GM23338 (cell line): ENCODE measurements around the gene SIRPD.
"Not testable (repeated sequence)": the region's sequence is repeated elsewhere in the genome, so short reads cannot be mapped to it uniquely, and the experiment has no call there.

ENCODE experiments used
- CREB1 ChIP-seq: fragments of 250-450 bp; sonication (Bioruptor Pico); IDR thresholded peaks from 2 replicates; pipeline ENCODE4 v1.5.0; 2020; ENCODE audit warnings: low read depth, mild to moderate bottlenecking, moderate library complexity
- EZH2 ChIP-seq: fragments of 200-600 bp; sonication (generic); IDR thresholded peaks from one replicate; pipeline ENCODE4 v1.8.0; 2017; ENCODE audit warnings: antibody characterized with exemption, mild to moderate bottlenecking, low read depth; ENCODE audit not compliant: unreplicated experiment
- EZH2phosphoT487 ChIP-seq: fragments of 200-600 bp; sonication (generic); IDR thresholded peaks from one replicate; pipeline ENCODE4 v1.8.1; 2018; ENCODE audit warnings: antibody characterized with exemption; ENCODE audit not compliant: unreplicated experiment
- JUNB ChIP-seq: IDR thresholded peaks from one replicate; pipeline ENCODE4 v1.6.1; 2016; ENCODE audit warnings: antibody characterized with exemption; ENCODE audit not compliant: unreplicated experiment
- NANOG ChIP-seq: IDR thresholded peaks from 2 replicates; pipeline ENCODE4 v1.6.1; 2016; ENCODE audit warnings: antibody characterized with exemption, borderline replicate concordance
- POLR2AphosphoS5 ChIP-seq: IDR thresholded peaks from 2 replicates; pipeline ENCODE4 v1.6.1; 2016; ENCODE audit warnings: antibody characterized with exemption, low read depth
- STAT1 ChIP-seq: IDR thresholded peaks from one replicate; pipeline ENCODE4 v1.6.1; 2016; ENCODE audit warnings: antibody characterized with exemption; ENCODE audit not compliant: unreplicated experiment
- ZNF331 ChIP-seq: fragments of 250-450 bp; sonication (Bioruptor Pico); IDR thresholded peaks from 2 replicates; pipeline ENCODE4 v1.5.0; 2020; ENCODE audit warnings: low read depth, mild to moderate bottlenecking, moderate library complexity
- TF ChIP-seq, protein P1 (sequence below): IDR thresholded peaks from one replicate; pipeline ENCODE4 v1.6.1; 2018; ENCODE audit warnings: antibody characterized with exemption; ENCODE audit not compliant: unreplicated experiment
- TF ChIP-seq, protein P2 (sequence below), 2 experiments: fragments of 200-600 bp in 1 of 2; sonication (generic) in 1 of 2; conservative IDR thresholded peaks; 2 replicates each; pipeline versions ENCODE4 v1.5.1 to v1.6.1; 2016 to 2017; ENCODE audit warnings: antibody characterized with exemption in 2 of 2, low read depth in 2 of 2, mild to moderate bottlenecking in 2 of 2, moderate library complexity in 1 of 2
- TF ChIP-seq, protein P3 (sequence below): IDR thresholded peaks from 2 replicates; pipeline ENCODE4 v1.6.1; 2016; ENCODE audit warnings: antibody characterized with exemption

DNA sequence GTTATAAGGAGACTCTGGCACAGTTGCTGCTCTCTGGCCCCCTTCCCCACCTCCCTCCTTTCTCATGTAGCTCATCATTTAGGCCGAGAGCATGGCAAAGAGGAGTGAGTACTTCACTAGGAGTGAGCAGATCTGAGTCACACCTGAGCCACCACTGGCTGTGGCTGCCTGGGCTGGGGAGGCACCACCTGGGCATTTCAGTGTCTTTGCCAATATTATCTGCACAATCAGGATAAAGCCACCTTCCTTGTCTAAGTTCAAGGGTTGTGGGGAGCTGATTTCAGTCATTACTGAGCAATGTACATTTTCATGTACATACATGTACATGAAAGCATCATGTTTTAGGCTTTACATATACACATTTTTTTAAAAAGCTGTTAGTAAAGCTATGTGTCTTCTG, 18.5 kb upstream of the SIRPD start:
- not testable (repeated sequence) for TF ChIP-seq POLR2AphosphoS5; CREB1; ZNF331 (CRISPR knock-in tag); EZH2phosphoT487; EZH2; JUNB; STAT1; NANOG
- TF ChIP-seq, protein P1, sequence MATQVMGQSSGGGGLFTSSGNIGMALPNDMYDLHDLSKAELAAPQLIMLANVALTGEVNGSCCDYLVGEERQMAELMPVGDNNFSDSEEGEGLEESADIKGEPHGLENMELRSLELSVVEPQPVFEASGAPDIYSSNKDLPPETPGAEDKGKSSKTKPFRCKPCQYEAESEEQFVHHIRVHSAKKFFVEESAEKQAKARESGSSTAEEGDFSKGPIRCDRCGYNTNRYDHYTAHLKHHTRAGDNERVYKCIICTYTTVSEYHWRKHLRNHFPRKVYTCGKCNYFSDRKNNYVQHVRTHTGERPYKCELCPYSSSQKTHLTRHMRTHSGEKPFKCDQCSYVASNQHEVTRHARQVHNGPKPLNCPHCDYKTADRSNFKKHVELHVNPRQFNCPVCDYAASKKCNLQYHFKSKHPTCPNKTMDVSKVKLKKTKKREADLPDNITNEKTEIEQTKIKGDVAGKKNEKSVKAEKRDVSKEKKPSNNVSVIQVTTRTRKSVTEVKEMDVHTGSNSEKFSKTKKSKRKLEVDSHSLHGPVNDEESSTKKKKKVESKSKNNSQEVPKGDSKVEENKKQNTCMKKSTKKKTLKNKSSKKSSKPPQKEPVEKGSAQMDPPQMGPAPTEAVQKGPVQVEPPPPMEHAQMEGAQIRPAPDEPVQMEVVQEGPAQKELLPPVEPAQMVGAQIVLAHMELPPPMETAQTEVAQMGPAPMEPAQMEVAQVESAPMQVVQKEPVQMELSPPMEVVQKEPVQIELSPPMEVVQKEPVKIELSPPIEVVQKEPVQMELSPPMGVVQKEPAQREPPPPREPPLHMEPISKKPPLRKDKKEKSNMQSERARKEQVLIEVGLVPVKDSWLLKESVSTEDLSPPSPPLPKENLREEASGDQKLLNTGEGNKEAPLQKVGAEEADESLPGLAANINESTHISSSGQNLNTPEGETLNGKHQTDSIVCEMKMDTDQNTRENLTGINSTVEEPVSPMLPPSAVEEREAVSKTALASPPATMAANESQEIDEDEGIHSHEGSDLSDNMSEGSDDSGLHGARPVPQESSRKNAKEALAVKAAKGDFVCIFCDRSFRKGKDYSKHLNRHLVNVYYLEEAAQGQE = not testable (repeated sequence)
- TF ChIP-seq, protein P2, sequence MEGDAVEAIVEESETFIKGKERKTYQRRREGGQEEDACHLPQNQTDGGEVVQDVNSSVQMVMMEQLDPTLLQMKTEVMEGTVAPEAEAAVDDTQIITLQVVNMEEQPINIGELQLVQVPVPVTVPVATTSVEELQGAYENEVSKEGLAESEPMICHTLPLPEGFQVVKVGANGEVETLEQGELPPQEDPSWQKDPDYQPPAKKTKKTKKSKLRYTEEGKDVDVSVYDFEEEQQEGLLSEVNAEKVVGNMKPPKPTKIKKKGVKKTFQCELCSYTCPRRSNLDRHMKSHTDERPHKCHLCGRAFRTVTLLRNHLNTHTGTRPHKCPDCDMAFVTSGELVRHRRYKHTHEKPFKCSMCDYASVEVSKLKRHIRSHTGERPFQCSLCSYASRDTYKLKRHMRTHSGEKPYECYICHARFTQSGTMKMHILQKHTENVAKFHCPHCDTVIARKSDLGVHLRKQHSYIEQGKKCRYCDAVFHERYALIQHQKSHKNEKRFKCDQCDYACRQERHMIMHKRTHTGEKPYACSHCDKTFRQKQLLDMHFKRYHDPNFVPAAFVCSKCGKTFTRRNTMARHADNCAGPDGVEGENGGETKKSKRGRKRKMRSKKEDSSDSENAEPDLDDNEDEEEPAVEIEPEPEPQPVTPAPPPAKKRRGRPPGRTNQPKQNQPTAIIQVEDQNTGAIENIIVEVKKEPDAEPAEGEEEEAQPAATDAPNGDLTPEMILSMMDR (conservative IDR thresholded peaks at IDR 0.05; ENCODE audit: low read depth in 2 of 2) = not testable (repeated sequence)
- TF ChIP-seq, protein P3, sequence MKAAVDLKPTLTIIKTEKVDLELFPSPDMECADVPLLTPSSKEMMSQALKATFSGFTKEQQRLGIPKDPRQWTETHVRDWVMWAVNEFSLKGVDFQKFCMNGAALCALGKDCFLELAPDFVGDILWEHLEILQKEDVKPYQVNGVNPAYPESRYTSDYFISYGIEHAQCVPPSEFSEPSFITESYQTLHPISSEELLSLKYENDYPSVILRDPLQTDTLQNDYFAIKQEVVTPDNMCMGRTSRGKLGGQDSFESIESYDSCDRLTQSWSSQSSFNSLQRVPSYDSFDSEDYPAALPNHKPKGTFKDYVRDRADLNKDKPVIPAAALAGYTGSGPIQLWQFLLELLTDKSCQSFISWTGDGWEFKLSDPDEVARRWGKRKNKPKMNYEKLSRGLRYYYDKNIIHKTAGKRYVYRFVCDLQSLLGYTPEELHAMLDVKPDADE = not testable (repeated sequence)
